SH-SY5Y (cell line): ENCODE results near the gene COL13A1.

ENCODE experiments used
- GATA2 ChIP-seq: IDR thresholded peaks from 2 replicates; pipeline ENCODE4 v1.6.1; 2011; ENCODE audit warnings: mild to moderate bottlenecking, low read depth, low read length
- GATA3 ChIP-seq: IDR thresholded peaks from 2 replicates; pipeline ENCODE4 v1.6.1; 2011; ENCODE audit warnings: low read depth, mild to moderate bottlenecking, low read length, moderate library complexity

DNA sequence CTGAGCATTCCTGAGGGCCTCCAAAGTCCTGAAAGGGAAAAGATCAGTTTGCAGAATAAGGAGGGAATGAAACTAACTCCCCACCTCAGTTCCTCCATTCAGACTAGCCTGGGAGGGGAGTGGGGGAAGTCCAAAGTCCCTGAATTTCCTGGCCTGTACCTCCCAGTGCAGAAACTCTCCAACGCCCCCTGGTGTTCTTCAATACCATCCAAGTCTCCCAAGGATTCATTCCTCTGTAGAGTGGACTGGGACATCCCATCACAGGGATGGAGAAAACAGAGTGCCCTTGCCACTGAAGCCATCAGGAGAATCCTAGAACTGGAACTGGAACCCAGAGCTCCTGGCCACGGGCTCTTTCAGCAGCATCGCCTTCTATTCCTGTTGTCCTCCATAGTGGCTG lies 1.6 kb upstream of the COL13A1 start:
- no peak for TF ChIP-seq GATA2
- TF ChIP-seq GATA3, result no peak
